Measurements from ENCODE around the gene REG3G. TPM values are rescaled to one million over a fixed set of nuclear protein-coding genes. Genes with fewer than 3 reads are reported as not detected.
A peak's percentile ranks its signal among the peaks of the same experiment; 100 is the strongest.
"Not testable (repeated sequence)": the region's sequence is repeated elsewhere in the genome, so short reads cannot be mapped to it uniquely, and the experiment has no call there.

REG3G gene
- total RNA-seq, 6 experiments from 2014 or later = not detected

DNA sequence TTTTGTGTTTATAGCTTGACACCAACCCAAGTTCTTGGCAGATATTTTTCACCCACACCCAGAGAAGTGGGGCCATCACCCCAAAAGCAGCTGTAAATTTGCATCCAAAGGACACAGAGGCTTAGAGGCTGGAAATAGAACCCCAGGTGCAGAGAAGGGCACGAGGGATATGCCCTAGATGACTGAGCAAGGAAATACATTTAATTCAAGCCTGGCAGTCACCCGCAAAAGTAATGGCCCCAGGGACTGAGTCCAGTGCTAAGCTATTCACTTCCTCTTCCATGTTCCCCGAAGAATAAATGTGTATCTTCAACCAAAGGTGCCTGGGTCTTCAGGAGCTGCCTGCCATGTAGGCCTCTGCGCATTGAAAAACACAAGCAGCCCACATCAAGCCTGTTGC is 14.0 kb upstream of the REG3G start:
- TF ChIP-seq, protein P1, sequence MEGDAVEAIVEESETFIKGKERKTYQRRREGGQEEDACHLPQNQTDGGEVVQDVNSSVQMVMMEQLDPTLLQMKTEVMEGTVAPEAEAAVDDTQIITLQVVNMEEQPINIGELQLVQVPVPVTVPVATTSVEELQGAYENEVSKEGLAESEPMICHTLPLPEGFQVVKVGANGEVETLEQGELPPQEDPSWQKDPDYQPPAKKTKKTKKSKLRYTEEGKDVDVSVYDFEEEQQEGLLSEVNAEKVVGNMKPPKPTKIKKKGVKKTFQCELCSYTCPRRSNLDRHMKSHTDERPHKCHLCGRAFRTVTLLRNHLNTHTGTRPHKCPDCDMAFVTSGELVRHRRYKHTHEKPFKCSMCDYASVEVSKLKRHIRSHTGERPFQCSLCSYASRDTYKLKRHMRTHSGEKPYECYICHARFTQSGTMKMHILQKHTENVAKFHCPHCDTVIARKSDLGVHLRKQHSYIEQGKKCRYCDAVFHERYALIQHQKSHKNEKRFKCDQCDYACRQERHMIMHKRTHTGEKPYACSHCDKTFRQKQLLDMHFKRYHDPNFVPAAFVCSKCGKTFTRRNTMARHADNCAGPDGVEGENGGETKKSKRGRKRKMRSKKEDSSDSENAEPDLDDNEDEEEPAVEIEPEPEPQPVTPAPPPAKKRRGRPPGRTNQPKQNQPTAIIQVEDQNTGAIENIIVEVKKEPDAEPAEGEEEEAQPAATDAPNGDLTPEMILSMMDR (IDR thresholded peaks at IDR 0.05) = no peak
- Mint-ChIP-seq H3K4me1 (ENCODE audit: low read depth) (no peaks in the 10 kb centered on the region), H3K9me3 (peaks cover 32% of the 10 kb centered on the region), H3K4me3 (no peak overlapping the region), H3K27me3 (ENCODE audit: insufficient read depth) (no peaks in the 10 kb centered on the region), H3K36me3 (ENCODE audit: low read depth) (peaks cover 4% of the 10 kb centered on the region; the same call in 1 of the 2 replicates), H3K27ac (no peak overlapping the region)
- no peak for DNase-seq

DNA sequence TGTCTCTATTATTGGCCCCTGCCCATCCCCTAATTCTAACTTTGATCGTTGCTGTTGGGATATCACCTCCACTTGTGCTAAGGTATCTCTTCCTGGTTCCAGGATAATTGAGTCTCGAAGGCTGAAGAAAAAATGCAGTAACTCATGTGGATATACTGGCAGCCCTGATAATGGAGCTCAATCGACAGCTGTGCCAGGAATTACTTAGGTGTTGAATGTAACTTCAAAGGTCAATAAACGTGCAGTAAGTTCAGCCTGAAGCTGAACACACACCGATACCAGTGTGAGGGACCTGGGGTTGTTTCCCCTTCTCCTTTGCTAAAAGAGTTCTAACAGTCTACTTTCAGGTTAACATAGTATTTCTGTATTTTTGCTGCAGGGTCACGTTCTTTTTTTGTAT is 11.9 kb upstream of the REG3G start:
- Mint-ChIP-seq H3K4me3 (no peak overlapping the region), H3K36me3 (ENCODE audit: low read depth) (peaks cover 4% of the 10 kb centered on the region; the same call in 1 of the 2 replicates), H3K4me1 (ENCODE audit: low read depth) (no peaks in the 10 kb centered on the region), H3K9me3 (peaks cover 29% of the 10 kb centered on the region), H3K27ac (no peak overlapping the region), H3K27me3 (ENCODE audit: insufficient read depth) (no peaks in the 10 kb centered on the region)
- TF ChIP-seq, protein P1 (IDR thresholded peaks at IDR 0.05) = no peak
- no peak for DNase-seq

DNA sequence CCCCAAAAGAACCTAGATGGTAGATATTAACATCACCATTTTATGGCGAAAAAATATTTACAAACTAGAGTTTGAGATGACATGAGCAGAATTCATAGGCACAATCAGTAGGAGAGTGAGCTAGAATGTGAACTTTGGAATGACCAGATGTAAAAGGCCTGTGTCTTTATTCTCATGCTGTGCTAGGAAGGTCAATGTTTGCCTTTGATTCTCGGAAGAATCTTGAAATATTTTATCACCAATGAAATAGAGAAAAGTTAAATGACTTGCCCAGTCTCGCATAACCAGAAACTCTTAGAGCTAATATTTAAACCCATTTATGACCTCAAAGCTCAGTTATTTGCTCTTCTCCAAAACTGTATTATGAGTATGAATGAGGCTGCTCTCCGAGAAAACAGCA is 9.2 kb upstream of the REG3G start:
- no peaks in the 10 kb centered on the region for H3K4me1 Mint-ChIP-seq (ENCODE audit: low read depth)
- H3K36me3 Mint-ChIP-seq (ENCODE audit: low read depth) = no peaks in the 10 kb centered on the region
- no peak for DNase-seq
- TF ChIP-seq, protein P1 (IDR thresholded peaks at IDR 0.05) = no peak
- no peak overlapping the region for H3K4me3 Mint-ChIP-seq
- H3K9me3 Mint-ChIP-seq = peaks cover 21% of the 10 kb centered on the region
- no peaks in the 10 kb centered on the region for H3K27me3 Mint-ChIP-seq (ENCODE audit: insufficient read depth)
- H3K27ac Mint-ChIP-seq = no peak overlapping the region

DNA sequence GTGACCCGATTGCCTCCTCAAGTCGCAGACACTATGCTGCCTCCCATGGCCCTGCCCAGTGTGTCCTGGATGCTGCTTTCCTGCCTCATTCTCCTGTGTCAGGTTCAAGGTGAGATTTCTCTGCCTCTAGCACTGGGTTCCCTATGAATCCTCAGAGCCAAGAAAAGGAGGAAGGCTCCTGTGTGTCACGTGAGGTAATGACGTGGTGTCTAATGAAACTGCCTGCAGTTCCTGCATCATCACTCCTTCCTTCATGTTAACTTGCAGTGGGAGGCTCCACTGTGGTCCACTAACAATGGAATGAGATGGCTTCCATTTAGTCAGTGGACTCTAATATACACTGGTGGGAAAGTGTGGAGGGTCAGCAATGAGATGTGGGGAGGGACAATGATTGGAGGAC is 559 bp downstream of the REG3G start:
- Mint-ChIP-seq H3K27me3 (ENCODE audit: insufficient read depth) (no peaks in the 10 kb centered on the region; the same call in 1 of the 2 replicates), H3K9me3 (peaks cover 41% of the 10 kb centered on the region), H3K36me3 (ENCODE audit: low read depth) (no peaks in the 10 kb centered on the region), H3K4me3 (no peak overlapping the region), H3K4me1 (ENCODE audit: low read depth) (no peaks in the 10 kb centered on the region), H3K27ac (no peak overlapping the region)
- TF ChIP-seq, protein P1 (IDR thresholded peaks at IDR 0.05) = no peak
- DNase-seq = no peak

DNA sequence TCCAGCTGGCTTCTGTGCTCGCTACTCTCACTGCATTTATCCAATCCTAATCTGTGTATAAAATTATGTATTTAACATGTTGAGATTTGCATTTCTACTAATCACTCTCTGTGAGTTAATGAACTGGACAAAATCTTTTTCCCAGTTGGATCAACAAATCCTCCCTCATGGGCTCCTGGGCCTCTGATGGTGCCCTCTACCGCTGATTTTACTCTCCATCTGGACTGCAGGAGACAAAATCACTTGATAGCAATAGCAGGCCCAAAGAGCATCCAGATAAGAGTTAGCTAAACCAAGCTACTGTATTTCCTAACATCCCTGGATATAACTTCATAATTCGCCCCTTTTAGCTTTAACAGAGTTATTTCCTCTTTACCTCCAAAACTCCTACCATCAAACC is 14.4 kb downstream of the REG3G start:
- Mint-ChIP-seq H3K27ac (no peak overlapping the region), H3K4me1 (ENCODE audit: low read depth) (no peaks in the 10 kb centered on the region), H3K9me3 (peaks cover 19% of the 10 kb centered on the region), H3K27me3 (ENCODE audit: insufficient read depth) (no peaks in the 10 kb centered on the region), H3K36me3 (ENCODE audit: low read depth) (no peaks in the 10 kb centered on the region), H3K4me3 (no peak overlapping the region)
- TF ChIP-seq, protein P1 (IDR thresholded peaks at IDR 0.05) = no peak
- DNase-seq = no peak

DNA sequence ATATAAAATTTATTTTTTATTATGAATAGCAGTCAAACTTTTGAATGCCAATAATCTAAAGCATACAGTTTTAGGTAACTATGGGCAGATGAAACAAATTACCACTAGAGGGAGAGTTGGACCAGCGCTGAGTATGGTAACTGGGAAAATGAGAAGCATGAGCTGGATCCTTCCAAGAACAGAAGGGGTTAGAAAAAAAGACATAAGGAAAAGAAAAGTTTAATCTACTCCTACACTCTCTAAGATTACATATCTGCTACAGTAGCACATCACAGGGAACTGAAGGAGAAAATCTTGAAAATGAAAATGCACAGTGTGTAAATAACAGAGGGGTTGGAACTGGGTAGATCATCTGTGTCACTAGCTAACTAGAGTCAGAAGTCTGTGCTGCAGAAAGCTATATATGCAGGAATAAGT is 15.5 kb downstream of the REG3G start:
- Mint-ChIP-seq H3K27ac (no peak overlapping the region), H3K4me3 (no peak overlapping the region), H3K4me1 (ENCODE audit: low read depth) (no peaks in the 10 kb centered on the region), H3K9me3 (peaks cover 28% of the 10 kb centered on the region), H3K36me3 (ENCODE audit: low read depth) (no peaks in the 10 kb centered on the region), H3K27me3 (ENCODE audit: insufficient read depth) (no peaks in the 10 kb centered on the region)
- TF ChIP-seq, protein P1 (IDR thresholded peaks at IDR 0.05) = peak; percentile 54
- DNase-seq = no peak

DNA sequence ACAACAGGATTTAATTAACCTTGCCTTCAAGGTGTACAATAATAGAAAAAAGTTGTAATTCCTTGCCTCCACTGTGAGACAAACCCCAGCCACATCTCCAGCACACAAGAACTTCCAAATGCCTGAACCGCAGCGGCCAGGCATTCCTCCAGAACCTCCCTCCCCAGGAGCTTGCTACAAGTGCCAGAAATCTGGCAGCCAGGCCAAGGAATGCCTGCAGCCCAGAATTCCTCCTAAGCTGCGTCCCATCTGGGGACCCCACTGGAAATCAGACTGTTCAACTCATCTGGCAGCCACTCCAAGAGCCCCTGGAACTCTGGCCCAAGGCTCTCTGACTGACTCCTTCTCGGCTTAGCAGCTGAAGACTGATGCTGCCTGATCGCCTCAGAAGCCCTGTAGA is 28.0 kb downstream of the REG3G start:
- not testable (repeated sequence) for H3K36me3 Mint-ChIP-seq (ENCODE audit: low read depth)

DNA sequence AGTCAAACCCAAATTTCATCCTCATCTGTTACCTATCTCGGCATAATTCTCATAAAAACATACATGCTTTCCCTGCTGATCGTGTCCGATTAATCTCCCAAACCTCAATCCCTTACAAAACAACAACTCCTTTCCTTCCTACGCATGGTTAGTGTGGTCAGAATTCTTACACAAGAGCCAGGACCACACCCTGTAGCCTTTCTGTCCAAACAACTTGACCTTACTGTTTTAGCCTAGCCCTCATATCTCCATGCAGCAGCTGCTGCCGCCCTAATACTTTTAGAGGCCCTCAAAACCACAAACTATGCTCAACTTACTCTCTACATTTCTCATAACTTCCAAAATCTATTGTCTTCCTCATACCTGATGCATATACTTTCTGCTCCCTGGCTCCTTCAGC is 29.3 kb downstream of the REG3G start:
- DNase-seq; H3K4me1 Mint-ChIP-seq (ENCODE audit: low read depth); H3K27ac Mint-ChIP-seq; H3K27me3 Mint-ChIP-seq (ENCODE audit: insufficient read depth); H3K4me3 Mint-ChIP-seq; H3K36me3 Mint-ChIP-seq (ENCODE audit: low read depth): not testable (repeated sequence)
- peaks cover 20% of the 10 kb centered on the region for H3K9me3 Mint-ChIP-seq

More for the DNA sequence above, 28.0 kb downstream of the REG3G start:
- H3K4me1 Mint-ChIP-seq (ENCODE audit: low read depth); H3K27ac Mint-ChIP-seq; H3K4me3 Mint-ChIP-seq; H3K27me3 Mint-ChIP-seq (ENCODE audit: insufficient read depth); DNase-seq: not testable (repeated sequence)
- H3K9me3 Mint-ChIP-seq = peaks cover 26% of the 10 kb centered on the region

Data from HFFc6 (cell line).